ENCODE measurements around the gene GAB2. TPM values are rescaled to one million over a fixed set of nuclear protein-coding genes. Genes with fewer than 3 reads are reported as not detected.

Gene GAB2
- total and polyA plus RNA-seq, 10 of the 15 experiments (the other 5 are each of a cell fraction or from before 2014, with no cell fraction given), result 0.69 to 12.6 (median 3.8) TPM

DNA sequence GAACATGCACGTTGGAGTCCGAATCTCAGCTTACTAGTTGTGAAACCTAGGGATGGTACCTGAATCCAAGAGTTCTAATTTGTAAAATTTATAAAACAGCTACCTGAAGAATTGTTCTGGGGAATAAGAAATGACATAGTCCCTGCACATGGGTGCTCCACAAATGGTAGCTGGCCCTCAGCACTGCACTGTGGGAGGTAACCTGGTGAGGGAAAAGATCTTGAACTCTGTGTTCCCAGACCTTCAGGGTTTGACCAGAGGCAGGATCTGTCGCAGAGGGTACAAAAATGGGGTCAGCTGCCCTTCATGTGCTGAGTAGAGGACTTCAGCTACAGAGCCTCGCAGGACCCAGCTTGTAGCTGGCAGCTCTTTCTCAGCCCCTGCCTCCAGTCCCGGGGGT, 155.4 kb downstream of the GAB2 start:
- no peaks in the 10 kb centered on the region for H4K20me1 ChIP-seq (ENCODE audit: control insufficient read depth, insufficient read depth)
- no peak overlapping the region for H3K27ac ChIP-seq (ENCODE audit: control insufficient read depth, insufficient read depth)
- FAIRE-seq, result no peak
- SMC1A ChIA-PET (ENCODE audit: uncharacterized antibody, unreplicated experiment), result interaction anchor here (1.4 kb wide), 1 partner anchor 34 kb away, joined by 9 read pairs; no protein-coding TSS in a partner anchor
- WGBS (ENCODE audit: insufficient coverage, insufficient replicate concordance, low lambda C conversion rate, missing lambda C conversion rate), result 64% methylated on average over 5 of the region's 5 CpGs
- no peak overlapping the region for H3K4me2 ChIP-seq (ENCODE audit: control insufficient read depth, insufficient read depth)
- H3K36me3 ChIP-seq (ENCODE audit: control insufficient read depth in 2 of 2, insufficient read depth in 2 of 2, low read length in 1 of 2), result no peaks in the 10 kb centered on the region
- TF ChIP-seq ZBED1 (IDR thresholded peaks at IDR 0.05; ENCODE audit: borderline replicate concordance) (no peak), NR2C2 (IDR thresholded peaks at IDR 0.05; ENCODE audit: borderline replicate concordance, control insufficient read depth, insufficient read length, low read depth) (no peak), DPF2 (IDR thresholded peaks at IDR 0.05) (no peak), NBN (IDR thresholded peaks at IDR 0.05) (no peak), TCF7 (IDR thresholded peaks at IDR 0.05; ENCODE audit: borderline replicate concordance) (no peak)
- TF ChIP-seq, protein P1, sequence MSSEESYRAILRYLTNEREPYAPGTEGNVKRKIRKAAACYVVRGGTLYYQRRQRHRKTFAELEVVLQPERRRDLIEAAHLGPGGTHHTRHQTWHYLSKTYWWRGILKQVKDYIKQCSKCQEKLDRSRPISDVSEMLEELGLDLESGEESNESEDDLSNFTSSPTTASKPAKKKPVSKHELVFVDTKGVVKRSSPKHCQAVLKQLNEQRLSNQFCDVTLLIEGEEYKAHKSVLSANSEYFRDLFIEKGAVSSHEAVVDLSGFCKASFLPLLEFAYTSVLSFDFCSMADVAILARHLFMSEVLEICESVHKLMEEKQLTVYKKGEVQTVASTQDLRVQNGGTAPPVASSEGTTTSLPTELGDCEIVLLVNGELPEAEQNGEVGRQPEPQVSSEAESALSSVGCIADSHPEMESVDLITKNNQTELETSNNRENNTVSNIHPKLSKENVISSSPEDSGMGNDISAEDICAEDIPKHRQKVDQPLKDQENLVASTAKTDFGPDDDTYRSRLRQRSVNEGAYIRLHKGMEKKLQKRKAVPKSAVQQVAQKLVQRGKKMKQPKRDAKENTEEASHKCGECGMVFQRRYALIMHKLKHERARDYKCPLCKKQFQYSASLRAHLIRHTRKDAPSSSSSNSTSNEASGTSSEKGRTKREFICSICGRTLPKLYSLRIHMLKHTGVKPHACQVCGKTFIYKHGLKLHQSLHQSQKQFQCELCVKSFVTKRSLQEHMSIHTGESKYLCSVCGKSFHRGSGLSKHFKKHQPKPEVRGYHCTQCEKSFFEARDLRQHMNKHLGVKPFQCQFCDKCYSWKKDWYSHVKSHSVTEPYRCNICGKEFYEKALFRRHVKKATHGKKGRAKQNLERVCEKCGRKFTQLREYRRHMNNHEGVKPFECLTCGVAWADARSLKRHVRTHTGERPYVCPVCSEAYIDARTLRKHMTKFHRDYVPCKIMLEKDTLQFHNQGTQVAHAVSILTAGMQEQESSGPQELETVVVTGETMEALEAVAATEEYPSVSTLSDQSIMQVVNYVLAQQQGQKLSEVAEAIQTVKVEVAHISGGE (CRISPR knock-in tag; IDR thresholded peaks at IDR 0.05), result no peak
- RAD21 ChIA-PET (ENCODE audit: unreplicated experiment), result interaction anchor here (1.1 kb wide), 1 partner anchor 14 kb away, joined by 3 read pairs; no protein-coding TSS in a partner anchor
- intact Hi-C loops (cut with micrococcal nuclease; ENCODE audit: unreplicated experiment), result no loop called here
- H3K27me3 ChIP-seq (replicated peaks in 1 of 2; ENCODE audit: control insufficient read depth in 2 of 2, insufficient read depth in 2 of 2, low read length in 1 of 2), result no peaks in the 10 kb centered on the region
- POLR2A ChIA-PET, result interaction anchor here (0.6 kb wide), 1 partner anchor 105 kb away, joined by 3 read pairs; no protein-coding TSS in a partner anchor
- H3K4me1 ChIP-seq (ENCODE audit: control insufficient read depth, insufficient read depth, low read length), result no peaks in the 10 kb centered on the region
- no peak overlapping the region for H2AFZ ChIP-seq (ENCODE audit: control insufficient read depth, low read depth, low read length)
- H3K79me2 ChIP-seq (ENCODE audit: control insufficient read depth, insufficient read depth, low read length), result no peaks in the 10 kb centered on the region
- BruUV-seq (replicated peaks), result no TSS peak
- no peak for ATAC-seq
- in situ Hi-C loops (cut with MboI), result no loop called here
- no peak overlapping the region for H3K4me3 ChIP-seq
- no peak overlapping the region for H3K9ac ChIP-seq (ENCODE audit: control insufficient read depth, insufficient read depth, low read length)
- CTCF ChIA-PET, result interaction anchor here (1.5 kb wide), 1 partner anchor 302 kb away, joined by 5 read pairs; no protein-coding TSS in a partner anchor
- DNase-seq (ENCODE audit: low read depth, low spot score), result no peak
- no peaks in the 10 kb centered on the region for H3K9me3 ChIP-seq (replicated peaks; ENCODE audit: control insufficient read depth, insufficient read depth, low read length)
